Activated B cell treated with CpG ODN at 0.5 μM for 24 hours (primary cell): ENCODE results near the gene SLC12A9. TPM values are rescaled to one million over a fixed set of nuclear protein-coding genes. Genes with fewer than 3 reads are reported as not detected.
"Not testable (repeated sequence)": the region's sequence is repeated elsewhere in the genome, so short reads cannot be mapped to it uniquely, and the experiment has no call there.

ENCODE experiments used
- ATAC-seq: fragments of 200-7000 bp; cut with Tn5 transposase; one replicate; pipeline ENCODE4 v1.10.0; 2021; ENCODE audit warnings: low read depth, mild to moderate bottlenecking, moderate library complexity
- CTCF ChIA-PET: fragments of 350-600 bp; sonication (Branson Sonifier 250); formaldehyde crosslinking; loops from one replicate; lab custom pipeline; 2021; ENCODE audit warnings: antibody characterized with exemption; lab: Charles Lee
- POLR2A ChIA-PET: fragments of 350-600 bp; sonication (Branson Sonifier 250); formaldehyde crosslinking; loops from one replicate; lab custom pipeline; 2021; ENCODE audit warnings: antibody characterized with exemption; lab: Charles Lee
- DNase-seq: peaks from one replicate; pipeline ENCODE4 v3.0.0; 2022
- H3K27ac Mint-ChIP-seq: one replicate; pipeline ENCODE4 v1.8.0; 2020; ENCODE audit warnings: mixed read lengths
- H3K27me3 Mint-ChIP-seq: one replicate; pipeline ENCODE4 v1.8.0; 2021; ENCODE audit warnings: mixed read lengths
- H3K36me3 Mint-ChIP-seq: one replicate; pipeline ENCODE4 v1.8.0; 2021; ENCODE audit warnings: low read depth, mixed read lengths
- H3K4me1 Mint-ChIP-seq: one replicate; pipeline ENCODE4 v1.8.0; 2021; ENCODE audit warnings: mixed read lengths
- H3K4me3 Mint-ChIP-seq: one replicate; pipeline ENCODE4 v1.8.0; 2020; ENCODE audit warnings: mild to moderate bottlenecking, mixed read lengths
- H3K9me3 Mint-ChIP-seq: one replicate; pipeline ENCODE4 v1.8.0; 2020; ENCODE audit warnings: mixed read lengths
- CTCF ChIP-seq: fragments of 200-600 bp; IDR thresholded peaks from one replicate; pipeline ENCODE4 v1.8.0; 2022; ENCODE audit warnings: antibody characterized with exemption, mild to moderate bottlenecking
- intact Hi-C: fragments of 100-400 bp; cut with micrococcal nuclease; formaldehyde crosslinking; loops from one replicate; pipeline ENCODE4 v1.15.1; 2024
- total RNA-seq: library from RNA; stranded (reverse); gene quantifications from 2 replicates; pipeline ENCODE4 v1.2.3, GENCODE V29; 2022

SLC12A9 gene
- total RNA-seq, 1 donor from 2014 or later, result 48.9 TPM

- intact Hi-C loops, result no loop called here
- TF ChIP-seq CTCF, result no peak
- Mint-ChIP-seq H3K9me3 (no peaks in the 10 kb centered on the region), H3K36me3 (no peaks in the 10 kb centered on the region), H3K4me3 (no peak overlapping the region), H3K27me3 (peaks cover 23% of the 10 kb centered on the region), H3K27ac (no peak overlapping the region), H3K4me1 (peaks cover 9% of the 10 kb centered on the region)
- ChIA-PET CTCF (interaction anchor here (2.8 kb wide), 1 partner anchor 159 kb away, joined by 24 read pairs; no protein-coding TSS in a partner anchor), POLR2A (no interaction called here)
- ATAC-seq (no peak), DNase-seq (no peak)
These were observed 46.9 kb downstream of the SLC12A9 start for GRCh38 chr7:100899432-100899831.

GRCh38 chr7:100900978-100901377, 48.5 kb downstream of the SLC12A9 start:
- no peak overlapping the region for H3K27ac Mint-ChIP-seq
- peaks cover 7% of the 10 kb centered on the region for H3K4me1 Mint-ChIP-seq
- ChIA-PET CTCF (interaction anchor here (1.3 kb wide), 1 partner anchor 158 kb away, joined by 4 read pairs; no protein-coding TSS in a partner anchor), POLR2A (interaction anchor here (0.6 to 1.3 kb wide), 2 partner anchors 26 to 36 kb away, joined by 3 read pairs; partner anchors contain the start of gene SRRT)
- intact Hi-C loops, result no loop called here
- no peaks in the 10 kb centered on the region for H3K9me3 Mint-ChIP-seq
- ATAC-seq (no peak), DNase-seq (no peak)
- TF ChIP-seq CTCF, result no peak
- no peaks in the 10 kb centered on the region for H3K36me3 Mint-ChIP-seq
- H3K27me3 Mint-ChIP-seq, result peaks cover 21% of the 10 kb centered on the region
- H3K4me3 Mint-ChIP-seq, result no peak overlapping the region

GRCh38 chr7:100901921-100902332, 49.4 kb downstream of the SLC12A9 start:
- ChIA-PET CTCF (no interaction called here), POLR2A (interaction anchor here (0.7 kb wide), 1 partner anchor 494 kb away, joined by 7 read pairs; no protein-coding TSS in a partner anchor)
- H3K4me1 Mint-ChIP-seq, result peaks cover 2% of the 10 kb centered on the region
- peaks cover 16% of the 10 kb centered on the region for H3K27me3 Mint-ChIP-seq
- no peak for TF ChIP-seq CTCF
- H3K27ac Mint-ChIP-seq, result no peak overlapping the region
- no peaks in the 10 kb centered on the region for H3K9me3 Mint-ChIP-seq
- no peak for DNase-seq
- no peaks in the 10 kb centered on the region for H3K36me3 Mint-ChIP-seq
- intact Hi-C loops, result no loop called here
- no peak overlapping the region for H3K4me3 Mint-ChIP-seq
- no peak for ATAC-seq

- ATAC-seq, result no peak
- Mint-ChIP-seq H3K9me3 (no peaks in the 10 kb centered on the region), H3K4me1 (no peaks in the 10 kb centered on the region), H3K27ac (no peak overlapping the region), H3K4me3 (no peak overlapping the region), H3K27me3 (peaks cover 13% of the 10 kb centered on the region), H3K36me3 (no peaks in the 10 kb centered on the region)
- POLR2A ChIA-PET, result interaction anchor here (0.7 kb wide), 1 partner anchor 495 kb away, joined by 7 read pairs; no protein-coding TSS in a partner anchor
- intact Hi-C loops, result no loop called here
- DNase-seq, result no peak
- CTCF ChIA-PET, result no interaction called here
- TF ChIP-seq CTCF, result no peak
These were observed 50.1 kb downstream of the SLC12A9 start for GRCh38 chr7:100902638-100903037.

DNA sequence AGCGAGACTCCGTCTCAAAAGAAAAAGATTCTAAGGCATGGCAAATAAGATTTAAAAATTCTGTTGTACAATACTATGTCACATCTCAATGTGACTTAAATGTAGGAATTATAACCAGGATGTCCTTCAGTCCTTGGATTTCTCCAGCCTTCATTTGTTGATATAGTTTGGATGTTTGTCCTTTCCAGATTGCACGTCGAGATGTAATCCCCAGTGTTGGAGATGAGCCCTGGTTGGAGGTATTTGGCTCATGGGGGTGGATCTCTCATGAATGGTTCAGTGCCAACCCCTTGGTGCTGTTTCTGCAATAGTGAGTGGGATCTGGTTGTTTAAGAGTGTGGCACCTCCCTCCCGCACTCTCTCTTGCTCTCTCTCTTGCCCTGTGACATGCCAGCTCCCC, 56.0 kb downstream of the SLC12A9 start:
- Mint-ChIP-seq H3K4me3 (no peak overlapping the region), H3K27me3 (peaks cover 2% of the 10 kb centered on the region), H3K36me3 (no peaks in the 10 kb centered on the region), H3K4me1 (peaks cover 5% of the 10 kb centered on the region), H3K27ac (no peak overlapping the region), H3K9me3 (no peaks in the 10 kb centered on the region)
- ATAC-seq (no peak), DNase-seq (no peak)
- intact Hi-C loops, result no loop called here
- ChIA-PET POLR2A (no interaction called here), CTCF (no interaction called here)
- TF ChIP-seq CTCF, result no peak

- intact Hi-C loops, DNase-seq, H3K4me1 Mint-ChIP-seq, H3K4me3 Mint-ChIP-seq, H3K27me3 Mint-ChIP-seq, H3K27ac Mint-ChIP-seq, ATAC-seq, H3K9me3 Mint-ChIP-seq, H3K36me3 Mint-ChIP-seq, CTCF ChIA-PET: not testable (repeated sequence)
- POLR2A ChIA-PET, result interaction anchor here (0.6 kb wide), 2 partner anchors 110 to 514 kb away, joined by 3 to 4 read pairs; no protein-coding TSS in a partner anchor
These were observed 57.9 kb downstream of the SLC12A9 start for GRCh38 chr7:100910443-100910842.
